Colonic mucosa (tissue), 4 donors: ENCODE data around the gene INPP5F. TPM values are rescaled to one million over a fixed set of nuclear protein-coding genes. Genes with fewer than 3 reads are reported as not detected.

Source experiments
- DNase-seq: peaks from one replicate; pipeline ENCODE4 v3.0.0-alpha.2; 2020
- H3K27ac ChIP-seq: fragments of 200-600 bp; one replicate; pipeline ENCODE4 v1.8.0; 2021
- H3K27me3 ChIP-seq: fragments of 200-600 bp; one replicate; pipeline ENCODE4 v1.8.0; 2021
- H3K36me3 ChIP-seq: fragments of 200-600 bp; one replicate; pipeline ENCODE4 v1.8.0; 2021
- H3K4me1 ChIP-seq: fragments of 200-600 bp; one replicate; pipeline ENCODE4 v1.8.0; 2021; ENCODE audit warnings: mild to moderate bottlenecking
- H3K4me3 ChIP-seq: fragments of 200-600 bp; one replicate; pipeline ENCODE4 v1.8.0; 2021
- H3K9ac ChIP-seq, 2 donors: one replicate each; pipeline ENCODE4 v1.7.0; 2013; ENCODE audit warnings: control low read depth in 2 of 2, low read depth in 2 of 2, low read length in 2 of 2
- H3K9me3 ChIP-seq: fragments of 200-600 bp; one replicate; pipeline ENCODE4 v1.8.0; 2021
- intact Hi-C: fragments of 100-400 bp; cut with DNase I; formaldehyde crosslinking; loops from one replicate; pipeline ENCODE4 v1.14.1; 2022
- total RNA-seq, 2 donors: library from RNA; stranded (reverse); fragmentation: NEBNext Ultra II Directional in 1 of 2; extraction: Animal tissue kit (Norgen Biotek cat#: 25700) in 1 of 2; gene quantifications; one replicate each; pipeline ENCODE4 v1.2.1, GENCODE V29; 2021
- TF ChIP-seq, protein P1 (sequence below): fragments of 200-600 bp; IDR thresholded peaks from one replicate; pipeline ENCODE4 v1.8.0; 2022; ENCODE audit warnings: antibody characterized with exemption, mild to moderate bottlenecking
- donor health status: healthy.
- donor health status: DM: no; HTN: no; CAD: no.
- donor health status: DM: no; HTN: no; CAD: no.

INPP5F gene
- total RNA-seq, 2 donors from 2014 or later, result 12.6 to 15.6 TPM

DNA sequence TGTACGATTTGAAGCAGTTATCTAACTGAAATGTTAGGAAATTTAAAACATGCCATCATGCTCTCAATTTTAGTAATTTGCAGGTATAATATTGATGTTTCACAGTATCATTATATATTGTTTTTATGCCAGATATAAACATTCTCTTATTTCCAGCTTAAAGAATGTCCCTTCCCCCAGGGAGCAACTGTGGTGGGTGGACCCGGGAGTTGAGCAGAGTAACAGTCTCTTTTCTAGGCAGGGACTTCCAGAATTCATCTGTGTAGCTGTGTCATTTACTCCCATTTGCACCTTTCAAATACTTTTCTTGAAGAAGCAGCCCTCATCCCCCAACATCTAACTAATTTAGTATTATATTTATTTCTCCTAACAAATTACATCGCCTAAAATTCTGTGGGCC, 9.6 kb downstream of the INPP5F start:
- no peak overlapping the region for H3K9ac ChIP-seq
- TF ChIP-seq, protein P1, sequence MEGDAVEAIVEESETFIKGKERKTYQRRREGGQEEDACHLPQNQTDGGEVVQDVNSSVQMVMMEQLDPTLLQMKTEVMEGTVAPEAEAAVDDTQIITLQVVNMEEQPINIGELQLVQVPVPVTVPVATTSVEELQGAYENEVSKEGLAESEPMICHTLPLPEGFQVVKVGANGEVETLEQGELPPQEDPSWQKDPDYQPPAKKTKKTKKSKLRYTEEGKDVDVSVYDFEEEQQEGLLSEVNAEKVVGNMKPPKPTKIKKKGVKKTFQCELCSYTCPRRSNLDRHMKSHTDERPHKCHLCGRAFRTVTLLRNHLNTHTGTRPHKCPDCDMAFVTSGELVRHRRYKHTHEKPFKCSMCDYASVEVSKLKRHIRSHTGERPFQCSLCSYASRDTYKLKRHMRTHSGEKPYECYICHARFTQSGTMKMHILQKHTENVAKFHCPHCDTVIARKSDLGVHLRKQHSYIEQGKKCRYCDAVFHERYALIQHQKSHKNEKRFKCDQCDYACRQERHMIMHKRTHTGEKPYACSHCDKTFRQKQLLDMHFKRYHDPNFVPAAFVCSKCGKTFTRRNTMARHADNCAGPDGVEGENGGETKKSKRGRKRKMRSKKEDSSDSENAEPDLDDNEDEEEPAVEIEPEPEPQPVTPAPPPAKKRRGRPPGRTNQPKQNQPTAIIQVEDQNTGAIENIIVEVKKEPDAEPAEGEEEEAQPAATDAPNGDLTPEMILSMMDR, result no peak
- no peaks in the 10 kb centered on the region for H3K27me3 ChIP-seq
- H3K27ac ChIP-seq, result no peak overlapping the region
- no peak overlapping the region for H3K4me3 ChIP-seq
- H3K36me3 ChIP-seq, result no peaks in the 10 kb centered on the region
- H3K4me1 ChIP-seq, result no peaks in the 10 kb centered on the region
- no peaks in the 10 kb centered on the region for H3K9me3 ChIP-seq
- DNase-seq, result no peak
- intact Hi-C loops, result no loop called here

DNA sequence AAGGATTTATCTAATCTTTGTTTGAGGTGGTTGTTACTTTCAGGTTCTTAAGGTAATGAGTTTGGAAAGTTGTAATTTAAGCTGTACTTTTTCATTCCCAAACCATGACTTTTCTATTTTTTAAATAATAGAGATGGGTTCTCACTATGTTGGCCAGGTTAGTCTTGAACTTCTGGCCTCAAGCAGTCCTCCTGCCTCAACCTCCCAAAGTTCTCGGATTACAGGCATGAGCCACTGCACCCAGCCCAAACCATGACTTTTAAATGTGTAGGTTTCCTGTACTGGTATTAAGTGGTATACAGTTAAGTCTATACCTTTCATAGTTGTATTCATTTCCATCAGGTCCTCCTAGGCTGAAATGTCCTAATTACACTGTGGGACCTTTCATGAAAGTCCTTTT, 10.4 kb downstream of the INPP5F start:
- Histone ChIP-seq H3K27ac (no peak overlapping the region), H3K27me3 (no peaks in the 10 kb centered on the region), H3K4me1 (no peaks in the 10 kb centered on the region), H3K36me3 (no peaks in the 10 kb centered on the region), H3K9me3 (no peaks in the 10 kb centered on the region), H3K4me3 (no peak overlapping the region), H3K9ac (no peak overlapping the region)
- intact Hi-C loops, result no loop called here
- no peak for DNase-seq
- TF ChIP-seq, protein P1, result no peak

DNA sequence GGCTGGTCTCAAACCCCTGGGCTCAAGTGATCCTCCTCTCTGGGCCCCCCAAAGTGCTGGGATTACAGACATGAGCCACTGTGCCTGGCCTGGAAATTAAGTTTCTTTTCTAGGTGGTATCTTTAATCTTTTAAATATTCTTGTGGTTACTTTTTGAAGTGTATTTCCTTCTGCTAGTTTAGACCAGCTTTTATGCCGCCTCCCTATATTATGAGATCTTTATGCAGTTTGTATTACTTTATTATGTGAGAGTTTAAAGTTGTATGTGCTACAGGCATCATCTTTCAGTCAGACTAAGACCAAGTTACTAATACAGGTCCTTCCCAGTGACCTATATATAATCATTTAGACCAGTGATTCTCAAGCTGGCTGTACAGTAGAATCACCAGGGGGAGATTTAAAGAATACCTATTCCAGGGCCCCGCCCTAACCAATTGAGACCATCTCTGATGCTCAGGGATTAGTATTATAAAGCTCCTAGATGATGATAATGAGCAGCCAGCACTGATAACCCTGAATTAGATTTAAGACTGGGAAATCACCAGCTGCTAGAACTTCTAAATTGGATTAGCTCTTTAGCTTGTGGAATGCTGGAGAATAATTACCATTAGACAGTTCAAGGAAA, 11.3 kb downstream of the INPP5F start:
- TF ChIP-seq, protein P1, result no peak
- Histone ChIP-seq H3K4me1 (no peaks in the 10 kb centered on the region), H3K4me3 (no peak overlapping the region), H3K27ac (peak overlapping the region; percentile 28), H3K9ac (no peak overlapping the region), H3K27me3 (no peaks in the 10 kb centered on the region), H3K36me3 (no peaks in the 10 kb centered on the region), H3K9me3 (no peaks in the 10 kb centered on the region)
- no peak for DNase-seq
- intact Hi-C loops, result no loop called here

DNA sequence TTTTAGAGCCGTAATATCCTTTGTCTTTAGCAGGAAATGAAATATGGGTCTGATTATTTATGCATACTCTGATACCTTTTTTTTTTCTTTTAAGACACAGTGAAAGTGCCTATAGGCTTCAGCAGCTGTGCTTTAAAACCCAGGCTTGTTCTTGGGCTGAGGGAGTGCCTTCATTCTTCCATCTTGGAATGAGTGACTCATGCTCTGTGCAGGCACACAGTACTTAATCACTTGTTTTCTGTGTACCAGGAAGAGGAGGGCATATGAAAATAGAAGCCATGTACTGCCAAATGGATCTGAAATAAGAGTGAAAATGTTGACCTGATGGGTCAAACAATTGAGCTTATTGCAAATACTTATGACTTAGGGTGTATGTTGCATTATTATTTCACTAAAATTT, 12.0 kb downstream of the INPP5F start:
- H3K4me3 ChIP-seq, result no peak overlapping the region
- no peak overlapping the region for H3K9ac ChIP-seq
- no peaks in the 10 kb centered on the region for H3K4me1 ChIP-seq
- DNase-seq, result peak; percentile 40
- H3K27ac ChIP-seq, result peak overlapping the region; percentile 28
- TF ChIP-seq, protein P1, result no peak
- no peaks in the 10 kb centered on the region for H3K27me3 ChIP-seq
- H3K36me3 ChIP-seq, result no peaks in the 10 kb centered on the region
- H3K9me3 ChIP-seq, result no peaks in the 10 kb centered on the region
- intact Hi-C loops, result no loop called here

DNA sequence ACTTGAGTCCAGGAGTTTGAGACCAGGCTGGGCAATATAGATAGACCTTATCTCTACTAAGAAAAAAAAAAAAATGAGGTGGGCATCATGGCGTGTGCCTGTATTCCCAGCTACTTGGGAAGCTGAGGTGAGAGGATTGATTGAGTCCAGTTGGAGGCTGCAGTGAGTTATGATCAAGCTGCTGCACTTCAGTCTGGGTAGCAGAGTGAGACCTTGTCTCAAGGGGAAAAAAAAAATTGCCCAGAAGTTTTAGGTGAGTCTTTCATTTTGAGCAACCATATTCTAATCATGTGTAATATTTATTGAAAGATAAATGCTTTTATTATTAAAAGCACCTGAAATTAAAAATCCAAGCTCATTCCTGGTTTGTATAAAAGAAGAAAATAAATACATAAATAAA, 13.1 kb downstream of the INPP5F start:
- intact Hi-C loops, result no loop called here
- no peak for DNase-seq
- TF ChIP-seq, protein P1, result no peak
- Histone ChIP-seq H3K9me3 (no peaks in the 10 kb centered on the region), H3K27me3 (no peaks in the 10 kb centered on the region), H3K36me3 (no peaks in the 10 kb centered on the region), H3K4me3 (no peak overlapping the region), H3K27ac (no peak overlapping the region), H3K4me1 (no peaks in the 10 kb centered on the region), H3K9ac (no peak overlapping the region)
